SW 1271 (cell line): ENCODE data around the gene LDLRAD4.

ENCODE experiments used
- DNase-seq, 2 experiments: peaks; one replicate each; lab custom pipeline; 2025; lab: John Stamatoyannopoulos, UW

Gene LDLRAD4

DNA sequence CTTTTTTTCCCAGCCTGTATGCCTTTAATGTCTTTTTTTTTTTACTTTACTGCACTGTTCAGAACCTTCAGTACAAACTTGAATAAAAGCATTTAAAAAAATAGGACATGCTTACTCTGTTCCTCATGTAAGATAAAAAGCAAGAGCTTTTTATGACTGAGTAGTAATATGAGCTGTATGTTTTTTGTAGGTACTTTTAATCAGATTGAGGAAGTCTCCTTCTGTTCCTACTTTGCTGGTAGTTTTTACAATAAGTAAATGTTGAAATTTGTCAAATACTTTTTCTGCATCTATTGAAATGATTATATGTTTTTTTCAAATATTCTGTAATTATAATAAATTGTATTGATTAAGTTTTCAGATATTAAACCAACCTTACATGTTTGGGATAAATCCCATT, 318.0 kb downstream of the LDLRAD4 start:
- no peak for DNase-seq

DNA sequence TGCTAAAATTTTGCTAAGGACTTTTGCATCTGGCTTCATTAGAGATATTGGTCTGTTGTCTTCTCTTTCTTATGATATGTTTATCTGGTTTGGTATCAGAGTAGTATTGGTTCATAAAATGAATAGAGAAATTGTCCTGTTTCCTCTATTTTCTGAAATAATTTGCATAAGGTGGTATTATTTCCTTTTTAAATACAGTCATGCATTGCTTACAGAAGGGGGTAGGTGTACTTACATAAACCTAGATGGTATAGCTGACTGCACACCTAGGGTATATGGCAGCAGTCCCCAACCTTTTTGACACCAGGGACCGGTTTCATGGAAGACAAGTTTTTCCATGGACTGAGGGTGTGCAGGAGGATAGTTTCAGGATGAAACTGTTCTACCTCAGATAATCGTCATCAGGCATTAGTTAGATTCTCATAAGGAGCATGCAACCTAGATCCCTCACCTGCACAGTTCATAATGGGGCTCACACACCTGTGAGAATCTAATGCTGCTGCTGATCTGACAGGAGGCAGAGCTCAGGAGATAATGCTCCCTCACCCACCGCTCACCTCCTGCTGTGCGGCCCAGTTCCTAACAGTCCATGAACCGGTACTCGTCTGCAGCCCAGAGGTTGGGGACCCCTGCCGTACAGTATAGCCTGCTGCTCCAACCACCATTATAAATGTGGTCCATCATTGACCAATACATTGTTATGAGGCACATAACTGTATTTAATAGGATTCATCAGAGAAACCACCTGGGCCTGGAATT, 318.6 kb downstream of the LDLRAD4 start:
- DNase-seq: no peak

DNA sequence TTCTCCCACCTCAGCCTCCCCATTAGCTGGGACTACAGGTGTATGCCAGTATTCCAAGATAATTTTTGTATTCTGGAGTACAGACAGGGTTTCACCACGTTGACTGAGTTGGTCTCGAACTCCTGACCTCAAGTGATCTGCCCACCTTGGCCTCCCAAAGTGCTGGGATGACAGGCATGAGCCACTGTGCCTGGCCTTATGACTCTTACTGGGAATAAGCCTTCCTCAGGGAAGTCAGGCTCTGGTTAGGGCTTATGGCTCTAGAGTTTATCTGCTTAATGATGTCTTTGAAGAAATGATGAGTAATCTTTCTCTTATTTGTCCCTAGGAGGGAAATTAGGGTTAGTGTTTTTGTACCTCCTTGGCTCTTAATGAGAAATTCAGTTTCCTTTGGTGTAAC, 320.1 kb downstream of the LDLRAD4 start:
- no peak for DNase-seq

DNA sequence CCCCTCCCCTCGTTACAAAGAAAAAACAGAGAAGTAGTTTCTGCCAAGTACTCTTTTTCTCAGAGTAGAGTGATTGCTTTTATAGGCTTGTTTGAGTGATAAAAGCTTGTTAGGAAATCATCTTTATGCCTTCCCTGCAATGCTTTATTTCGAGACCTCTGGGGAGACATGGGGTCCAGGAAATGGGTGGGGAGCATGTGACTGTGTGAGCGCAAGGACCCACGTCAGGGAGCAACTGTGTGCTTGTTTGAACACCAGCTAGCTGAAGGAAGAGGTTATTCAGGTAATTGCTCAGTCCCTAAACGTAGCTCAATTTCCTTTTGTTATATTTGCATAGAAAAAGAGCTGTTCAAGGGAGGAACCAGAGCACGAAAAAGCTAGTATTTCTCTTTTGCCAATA, 320.5 kb downstream of the LDLRAD4 start:
- no peak for DNase-seq

DNA sequence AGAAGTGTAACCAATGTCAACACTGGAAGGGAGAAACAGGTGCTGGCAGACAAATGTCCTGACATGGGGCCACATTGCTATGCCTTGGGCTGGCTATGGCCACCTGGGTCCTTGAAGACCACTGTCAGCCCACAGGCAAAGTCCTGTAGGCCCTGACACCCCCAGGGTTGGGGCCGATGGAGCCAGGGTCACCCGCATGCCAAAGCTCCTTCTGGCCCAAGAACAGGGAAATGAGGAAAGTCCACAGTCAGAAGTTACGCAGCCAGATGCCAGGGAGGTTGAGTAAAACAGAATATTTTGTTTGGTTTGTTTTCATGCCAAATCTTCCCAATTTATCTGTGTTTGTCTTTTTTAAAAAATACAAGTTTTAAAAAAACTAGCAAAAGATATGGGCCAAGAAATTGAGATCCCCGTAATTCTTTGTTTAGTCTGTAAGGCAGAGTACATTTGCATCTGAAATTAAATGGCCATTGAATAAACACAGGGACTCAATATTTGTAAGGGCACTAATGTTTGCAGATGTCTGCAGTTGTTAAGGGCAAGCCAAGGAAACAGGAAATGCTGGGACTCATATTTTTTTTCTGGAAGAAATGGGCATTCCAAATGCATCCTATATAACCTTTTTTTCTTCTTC, 321.4 kb downstream of the LDLRAD4 start:
- no peak for DNase-seq

DNA sequence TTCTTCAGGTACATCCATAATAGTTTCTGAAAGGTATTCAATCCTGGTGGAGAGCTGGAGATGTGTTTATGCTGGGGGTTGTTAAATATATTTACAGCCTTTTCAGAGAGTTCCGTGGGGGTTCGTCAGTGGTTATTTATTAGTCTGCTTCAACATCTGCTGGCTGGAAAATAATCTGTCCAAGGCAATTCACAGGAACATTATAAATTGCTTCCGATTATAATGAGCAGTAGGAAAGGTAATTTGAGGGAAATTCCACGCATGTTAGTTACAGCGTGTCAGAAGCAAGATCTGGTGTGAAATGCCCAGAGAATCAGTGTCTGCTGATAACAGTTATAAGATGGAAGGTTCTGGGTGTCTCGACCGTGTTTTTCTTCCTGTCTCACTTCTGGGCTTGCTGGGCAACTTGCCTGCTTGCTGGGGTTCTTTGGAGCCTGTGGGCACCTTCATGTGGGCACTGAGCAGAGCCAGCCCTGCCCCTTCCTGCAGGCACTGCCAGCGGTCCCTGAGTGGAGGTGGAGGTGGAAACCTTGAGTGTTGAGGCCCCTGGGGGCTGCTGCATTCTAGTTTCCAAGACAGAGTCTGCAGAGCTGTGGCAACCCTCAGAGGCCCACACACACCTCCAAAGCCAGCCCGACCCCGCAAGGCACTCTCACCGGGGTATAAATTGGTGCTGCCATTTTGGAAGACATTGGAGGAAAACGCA, 322.1 kb downstream of the LDLRAD4 start:
- no peak for DNase-seq

DNA sequence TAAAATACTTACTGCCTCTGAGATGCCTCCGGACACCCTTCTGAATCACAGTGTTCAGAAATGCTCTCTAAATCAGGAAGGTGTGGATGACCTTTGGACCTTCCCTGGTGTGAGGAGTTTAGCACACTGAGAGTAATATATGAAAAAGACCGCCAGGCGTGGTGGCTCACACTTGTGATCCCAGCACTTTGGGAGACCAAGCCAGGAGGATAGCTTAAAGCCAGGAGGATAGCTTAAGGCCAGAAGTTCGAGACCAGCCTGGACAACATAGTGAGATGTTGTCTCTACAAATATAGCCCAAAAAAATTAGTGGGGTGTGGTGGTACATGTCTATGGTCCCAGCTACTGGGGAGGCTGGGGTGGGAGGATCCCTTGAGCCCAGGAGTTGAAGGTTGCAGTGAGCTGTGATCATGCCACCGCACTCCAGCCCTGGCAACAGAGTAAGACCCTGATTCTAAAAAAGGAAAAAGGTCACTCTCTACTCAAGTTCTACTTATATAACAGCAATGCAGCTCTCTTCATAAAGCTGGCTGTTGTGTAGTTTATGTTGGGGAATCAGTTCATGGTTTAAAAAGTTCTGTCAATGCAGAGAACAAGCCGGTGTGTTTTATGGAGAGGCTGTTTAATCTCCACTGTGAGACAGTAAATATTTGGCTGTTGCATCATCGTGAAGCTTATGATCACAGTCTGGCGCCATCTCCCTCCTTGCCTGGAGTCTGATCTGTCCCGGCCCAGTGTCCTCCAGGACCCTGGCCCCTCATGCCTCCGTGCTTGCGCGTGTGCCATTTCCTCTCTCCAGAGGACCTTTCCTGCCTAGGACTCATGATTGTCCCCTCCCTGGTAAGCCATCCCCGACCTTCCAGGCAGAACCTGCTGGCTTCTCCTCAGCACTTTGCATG, 323.3 kb downstream of the LDLRAD4 start:
- no peak for DNase-seq

DNA sequence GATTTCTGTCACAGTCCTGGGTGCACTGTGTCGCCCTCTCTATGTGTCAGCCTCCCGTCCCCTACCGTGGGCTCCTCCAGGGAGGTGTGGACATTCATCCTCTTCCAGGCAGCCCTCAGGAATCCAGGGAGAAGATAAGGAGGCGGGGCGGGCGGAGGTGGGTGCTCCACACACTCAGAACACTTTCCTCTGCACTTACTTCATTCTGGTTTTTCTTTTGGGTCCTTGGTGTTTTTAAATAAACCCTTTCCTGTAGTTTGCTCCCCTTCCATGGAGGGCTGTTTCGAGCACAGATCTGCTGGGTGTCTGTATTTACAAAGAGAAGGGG, 323.9 kb downstream of the LDLRAD4 start:
- no peak for DNase-seq

DNA sequence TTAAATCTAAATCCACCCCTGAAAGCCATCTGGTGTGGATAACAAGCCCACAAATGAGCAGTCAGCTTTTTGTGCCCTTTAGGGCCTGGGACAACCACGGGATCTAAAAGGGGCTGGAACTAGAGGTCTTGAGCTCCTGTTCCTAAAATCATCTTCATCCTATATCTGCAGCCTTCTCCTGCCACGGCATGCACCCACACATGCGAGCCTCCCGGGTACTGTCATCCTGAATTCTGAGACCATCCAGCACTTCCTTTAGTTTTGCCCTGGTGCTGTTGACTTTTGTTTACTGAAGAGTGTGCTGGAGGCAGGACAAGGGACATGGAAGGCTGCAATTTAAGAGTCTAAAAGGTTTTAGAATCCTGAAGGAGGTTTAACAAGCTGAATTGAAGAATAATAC, 324.6 kb downstream of the LDLRAD4 start:
- no peak for DNase-seq

DNA sequence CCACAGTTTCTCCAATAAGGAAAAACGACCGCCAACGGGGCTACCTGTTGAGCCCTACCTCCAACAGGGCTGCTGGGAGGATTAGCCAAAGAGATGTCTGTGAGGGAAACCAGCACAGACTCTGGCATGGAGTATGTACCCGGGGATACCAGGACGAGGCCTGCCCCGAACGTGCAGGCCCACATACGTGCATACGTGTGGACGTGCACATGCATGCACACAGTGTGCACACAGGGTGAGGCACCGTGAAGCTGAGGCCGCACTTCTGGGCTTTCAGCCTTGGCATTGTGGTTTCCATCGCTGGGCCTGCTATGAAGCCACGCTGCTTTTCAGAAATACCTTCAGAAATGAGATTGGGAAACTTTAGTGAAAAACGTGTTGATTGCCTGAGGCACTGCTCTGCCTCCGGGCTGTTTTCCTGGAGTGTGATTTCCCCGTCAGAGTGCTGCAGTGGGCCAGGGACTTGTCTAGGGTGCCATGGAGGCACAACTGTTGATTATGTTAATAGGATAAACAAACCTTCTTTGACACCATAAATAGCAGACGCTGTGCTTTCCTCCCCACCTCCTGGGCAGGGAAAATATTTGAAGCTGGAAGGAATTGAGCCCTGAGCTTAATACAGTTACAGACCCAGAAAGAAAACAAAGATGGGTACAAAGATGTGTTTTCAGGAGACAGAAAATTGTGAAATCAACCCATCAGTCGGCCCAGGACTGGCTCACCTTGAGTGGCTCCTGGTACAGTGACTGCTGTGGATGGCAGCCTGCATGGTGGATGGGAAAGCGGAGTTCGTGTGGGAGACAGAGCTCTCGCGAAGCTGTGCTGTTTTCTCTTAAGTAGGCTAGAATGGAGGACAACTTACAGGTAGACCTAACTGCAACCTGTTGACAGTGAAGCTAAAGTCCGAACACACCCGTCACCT, 325.5 kb downstream of the LDLRAD4 start:
- no peak for DNase-seq

DNA sequence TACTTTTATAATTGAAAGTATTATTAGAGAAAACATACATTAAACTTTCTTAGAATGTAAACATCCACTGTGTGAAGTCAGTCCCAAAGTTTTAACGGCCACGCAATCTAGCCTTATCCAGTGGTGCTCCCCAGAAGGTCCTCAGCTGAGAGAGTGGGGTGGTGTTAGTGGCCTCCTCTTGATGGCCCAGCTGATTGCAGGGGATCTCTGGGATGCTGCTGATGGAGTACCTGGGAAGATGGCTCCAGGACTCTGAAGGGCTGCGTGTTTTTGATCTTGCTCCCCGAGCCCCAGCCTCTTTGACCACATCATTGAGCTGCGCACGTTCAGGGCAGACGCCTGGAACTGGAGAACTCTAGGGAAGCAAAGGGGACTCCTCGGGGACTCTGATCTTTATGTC, 326.4 kb downstream of the LDLRAD4 start:
- DNase-seq: no peak

DNA sequence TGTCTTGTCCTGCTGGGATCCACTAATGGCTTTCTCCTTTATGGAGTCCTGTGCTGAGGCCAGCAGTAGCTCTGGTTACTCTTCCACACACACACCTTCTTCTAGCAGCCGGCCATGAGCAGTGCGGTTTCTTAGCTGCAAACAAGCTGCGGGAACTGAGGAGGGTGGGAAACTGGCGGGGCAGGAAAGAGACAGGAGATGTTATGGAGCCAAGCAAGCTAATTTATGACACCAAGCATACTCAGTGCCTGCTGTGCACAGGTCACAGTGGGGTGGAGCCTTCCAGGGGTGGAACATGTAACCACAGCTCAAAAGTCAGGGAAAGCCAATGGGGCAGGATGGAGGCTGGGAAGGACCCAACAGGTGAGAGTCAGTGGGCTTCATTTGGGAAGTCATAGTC, 327.0 kb downstream of the LDLRAD4 start:
- no peak for DNase-seq

DNA sequence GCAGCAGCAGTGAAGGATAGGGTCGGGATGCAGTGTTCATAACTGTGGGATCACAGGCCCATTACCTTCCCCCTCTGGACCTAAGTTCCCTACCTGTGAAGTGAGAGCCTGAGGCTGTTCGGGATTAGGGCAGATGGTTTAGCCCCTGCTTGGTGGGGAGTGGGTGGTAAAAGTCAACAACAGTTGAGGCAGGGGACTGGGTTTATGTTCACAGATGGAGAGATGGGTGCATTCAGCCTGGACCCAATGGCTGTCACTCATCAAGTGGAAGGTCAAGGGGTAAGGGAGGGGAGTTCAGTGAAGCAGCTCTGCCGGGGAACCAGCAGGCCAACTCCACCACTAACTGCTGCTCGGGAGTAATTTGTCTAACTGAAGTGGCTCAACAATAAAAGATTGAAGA, 327.4 kb downstream of the LDLRAD4 start:
- DNase-seq: no peak

DNA sequence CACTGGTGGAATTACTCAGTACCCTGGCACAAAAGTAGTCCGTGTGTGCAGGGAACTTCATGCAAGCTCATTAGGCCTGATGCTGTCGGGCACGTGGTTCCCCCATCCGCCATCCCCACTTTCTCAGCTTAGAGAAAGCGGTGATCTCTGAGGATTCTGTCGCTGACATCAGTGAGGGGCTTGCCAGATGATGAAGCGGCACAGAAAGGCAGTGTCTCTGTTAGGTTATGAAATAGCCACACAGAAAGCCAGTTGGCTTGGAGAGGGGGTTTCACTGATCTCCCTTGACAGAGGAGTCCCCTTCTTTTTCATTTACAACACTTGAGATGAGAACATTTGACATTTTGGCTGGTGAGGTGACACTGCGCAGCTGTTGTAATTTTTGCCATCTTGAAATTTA, 328.1 kb downstream of the LDLRAD4 start:
- DNase-seq: no peak

DNA sequence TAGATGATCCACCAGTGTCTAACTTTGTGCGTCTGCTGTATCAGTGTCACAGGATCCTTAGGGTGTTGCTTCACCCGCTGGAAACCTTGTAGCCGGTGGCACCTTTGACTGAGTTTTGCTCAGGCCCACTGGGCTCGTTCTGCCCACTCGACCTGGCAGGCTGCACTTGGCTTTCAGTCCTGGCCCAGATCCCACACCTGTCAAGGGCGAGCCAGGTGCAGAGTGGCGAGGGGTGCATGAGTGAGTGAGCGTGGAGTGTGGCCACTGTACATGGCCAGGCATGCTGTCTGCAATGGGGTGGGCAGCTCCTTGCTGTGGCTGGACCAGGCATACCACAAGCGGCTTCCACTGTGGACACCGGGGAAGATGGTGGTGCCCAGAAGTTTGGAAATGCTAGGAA, 328.8 kb downstream of the LDLRAD4 start:
- no peak for DNase-seq

DNA sequence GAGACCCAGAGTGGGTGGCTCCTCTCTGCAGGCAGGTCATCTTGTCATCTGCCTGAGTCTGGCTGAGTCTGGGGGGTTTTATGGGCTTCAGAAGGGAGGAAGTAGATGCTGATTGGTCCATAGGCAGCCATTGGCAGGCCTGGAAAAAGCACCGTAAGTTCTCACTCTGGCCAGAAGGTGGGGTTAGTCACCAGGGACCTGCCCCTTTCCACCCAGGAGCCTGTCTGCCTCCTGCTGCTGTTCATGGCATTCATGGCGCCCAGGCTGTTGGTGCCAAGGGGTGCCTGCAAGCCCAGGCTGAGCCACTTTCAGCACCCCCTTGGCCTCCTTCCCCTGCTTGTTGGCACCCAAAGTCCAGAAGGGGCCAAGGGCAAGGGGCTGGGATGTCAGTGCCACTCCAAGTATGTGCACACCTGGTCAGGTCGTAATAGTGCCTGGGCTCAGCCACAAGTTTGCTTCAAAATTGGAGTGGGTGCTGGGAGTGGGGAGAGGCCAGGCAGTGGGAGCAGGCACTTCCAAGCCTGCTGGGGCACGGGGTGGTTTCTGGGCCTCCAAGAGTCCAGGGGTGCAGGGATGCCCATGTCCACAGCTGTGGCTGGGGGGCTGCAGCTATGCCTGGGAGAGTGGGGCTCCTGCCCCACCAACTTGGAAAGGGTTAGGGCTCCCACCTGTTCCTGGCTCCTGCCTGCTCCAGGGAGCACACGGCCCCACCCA, 329.7 kb downstream of the LDLRAD4 start:
- no peak for DNase-seq

DNA sequence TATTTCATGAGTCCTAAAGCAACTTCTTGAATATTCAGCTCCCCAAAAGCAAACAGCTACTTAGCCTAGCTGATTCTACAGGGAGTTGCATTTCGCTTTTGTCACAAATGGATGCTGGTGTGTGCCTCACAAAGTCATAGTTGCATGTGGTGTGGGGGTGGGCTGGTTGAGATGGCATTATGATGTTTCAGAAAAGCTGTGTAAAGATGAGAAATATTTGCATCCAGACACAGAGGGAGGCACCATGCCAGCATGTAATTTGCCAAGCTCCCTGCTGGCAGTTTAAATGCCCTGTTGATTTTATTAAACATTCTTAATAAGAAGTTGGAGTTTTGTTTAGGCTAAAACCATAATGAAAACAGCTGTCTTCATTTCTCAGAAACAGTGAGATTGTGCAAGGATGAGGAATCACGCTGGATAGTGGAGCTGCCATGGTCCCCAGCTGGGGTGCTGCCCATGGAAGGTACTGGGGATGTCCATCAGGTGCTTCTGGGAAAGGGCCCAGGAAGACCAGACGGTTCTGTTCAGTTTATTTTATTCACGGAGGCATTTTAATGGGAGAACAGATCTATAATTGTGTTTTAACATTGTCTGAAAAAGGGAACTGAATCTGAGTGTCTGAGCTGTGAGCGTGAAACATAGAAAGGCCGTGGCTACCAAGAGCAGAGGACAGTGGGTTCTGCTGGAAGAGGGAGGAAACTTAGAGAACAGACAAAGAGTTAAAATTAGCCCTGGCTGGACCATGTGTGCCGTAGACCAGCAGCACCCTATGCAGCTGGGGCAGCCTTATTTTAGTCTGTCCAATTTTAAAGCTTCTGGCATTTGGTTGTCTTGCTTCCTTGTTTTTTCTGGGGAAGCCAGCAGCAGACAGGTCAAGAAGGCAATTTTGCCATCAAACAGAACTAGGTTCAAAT, 330.7 kb downstream of the LDLRAD4 start:
- no peak for DNase-seq

DNA sequence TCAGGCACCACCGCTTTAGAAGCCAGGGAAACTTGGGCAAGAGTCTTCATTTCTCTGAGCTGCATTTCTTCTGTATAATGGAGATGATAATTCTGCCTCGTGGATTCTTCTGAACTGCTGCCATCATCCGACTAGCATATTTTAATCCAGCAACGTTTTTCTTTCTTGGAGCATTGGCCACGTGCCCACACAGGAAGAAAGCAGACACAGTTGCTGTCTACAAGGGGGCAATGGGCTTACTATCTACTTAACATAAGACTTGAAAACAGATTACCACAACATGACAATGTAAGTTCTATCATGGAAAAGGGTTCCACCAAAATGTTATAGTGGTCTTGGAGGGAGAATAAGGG, 331.3 kb downstream of the LDLRAD4 start:
- no peak for DNase-seq

DNA sequence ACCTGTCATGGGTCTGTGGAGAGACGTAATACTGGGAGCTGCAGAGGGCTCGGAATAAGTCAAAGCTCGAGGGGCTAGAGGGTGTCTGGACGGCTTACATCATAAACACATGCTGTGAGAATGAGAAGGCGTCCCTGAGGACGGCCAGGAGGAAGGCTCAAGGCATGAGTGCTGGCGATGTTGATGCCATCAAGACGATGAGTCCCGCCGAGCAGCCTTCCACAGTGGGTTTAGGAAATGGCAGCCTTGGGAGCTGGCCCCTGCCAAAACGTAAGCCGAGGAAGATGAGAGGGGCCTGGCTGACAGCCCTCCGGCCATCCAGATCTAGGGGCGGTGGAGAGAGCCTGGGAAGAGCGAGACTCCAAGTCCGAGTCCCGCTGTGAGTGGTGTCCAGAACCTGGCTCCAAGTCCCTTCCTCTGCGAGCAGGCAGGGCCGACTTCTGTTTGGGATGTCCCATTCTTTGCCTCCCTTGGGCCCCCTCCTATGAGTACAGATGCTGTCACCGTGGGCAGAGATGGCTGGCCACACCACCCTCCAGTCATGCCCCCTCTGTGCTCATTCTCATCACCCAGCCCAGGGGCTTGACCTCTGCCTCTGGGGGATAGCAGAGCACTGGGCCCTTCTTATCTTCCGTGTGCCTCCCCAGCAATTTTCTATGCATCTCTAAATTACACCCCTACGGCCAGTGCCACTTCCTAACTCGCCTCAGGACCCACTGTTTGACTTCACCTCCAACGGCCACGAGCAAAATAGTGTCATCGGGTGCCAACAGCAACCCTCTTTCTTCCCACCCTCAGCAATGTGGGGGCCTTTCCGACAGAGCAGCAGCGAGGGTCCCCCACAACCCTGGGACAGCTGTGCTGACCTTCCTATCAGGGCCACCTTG, 332.1 kb downstream of the LDLRAD4 start:
- no peak for DNase-seq
